Endothelial cell of umbilical vein (primary cell): ENCODE results near the gene KRT74. TPM values are rescaled to one million over a fixed set of nuclear protein-coding genes. Genes with fewer than 3 reads are reported as not detected.

Source experiments
- BruUV-seq: library from RNA; stranded (reverse); fragments of 400-500 nt; replicated peaks from 2 replicates; lab custom pipeline; 2021; lab: Mats Ljungman, UMichigan
- CTCF ChIA-PET: fragments of 300-600, 350-600 bp; sonication (Branson Sonifier 250); formaldehyde crosslinking; loops from one replicate; lab custom pipeline; 2021; ENCODE audit warnings: antibody characterized with exemption, inconsistent platforms; lab: Charles Lee
- POLR2A ChIA-PET: fragments of 300-600, 350-600 bp; sonication (Branson Sonifier 250); formaldehyde crosslinking; loops from one replicate; lab custom pipeline; 2021; ENCODE audit warnings: antibody characterized with exemption, inconsistent platforms; lab: Charles Lee
- DNase-seq: peaks from one replicate; pipeline ENCODE4 v3.0.0-alpha.2; 2011; ENCODE audit warnings: low read depth, low spot score
- FAIRE-seq: peaks from 2 replicates; lab custom pipeline; 2011; peaks lifted over from hg19 to GRCh38; lab: Jason Lieb, UNC
- H2AFZ ChIP-seq: 2 replicates; pipeline ENCODE4 v1.6.0; 2012; ENCODE audit warnings: low read depth, low read length, control low read depth, inconsistent platforms
- H3K27ac ChIP-seq: 2 replicates; pipeline ENCODE4 v1.5.1; 2011; ENCODE audit warnings: low read depth, mild to moderate bottlenecking, control low read depth, low read length, moderate library complexity; ENCODE audit not compliant: insufficient read depth
- H3K27me3 ChIP-seq, 2 experiments: 2 replicates each; pipeline versions ENCODE4 v1.6.0 to v1.6.1; 2011; ENCODE audit warnings: low read length in 2 of 2, mixed read lengths in 1 of 2; ENCODE audit not compliant: control insufficient read depth in 2 of 2, insufficient read depth in 2 of 2
- H3K36me3 ChIP-seq, 2 experiments: 2 replicates in 1 of 2; 3 replicates in 1 of 2; pipeline ENCODE4 v1.5.1; 2011; ENCODE audit warnings: low read length in 2 of 2, mild to moderate bottlenecking in 1 of 2, moderate library complexity in 1 of 2; ENCODE audit not compliant: control insufficient read depth in 2 of 2, insufficient read depth in 2 of 2; ENCODE audit errors: extremely low read depth in 1 of 2
- H3K4me1 ChIP-seq: 3 replicates; pipeline ENCODE4 v1.5.1; 2011; ENCODE audit warnings: mild to moderate bottlenecking, low read length; ENCODE audit not compliant: control insufficient read depth, insufficient read depth; ENCODE audit errors: extremely low read depth
- H3K4me2 ChIP-seq: 2 replicates; pipeline ENCODE4 v1.6.1; 2011; ENCODE audit warnings: low read length, control low read depth, mixed read lengths; ENCODE audit not compliant: insufficient read depth
- H3K4me3 ChIP-seq, 3 experiments: fragments of 200-600 bp in 1 of 3; sonication (generic), shearing (Covaris generic) in 1 of 3; replicated peaks in 1 of 3; 2 replicates each; pipeline ENCODE4 v1.5.1; 2011 to 2016; ENCODE audit warnings: control low read depth in 3 of 3, low read length in 3 of 3, mild to moderate bottlenecking in 2 of 3, inconsistent platforms in 1 of 3, low read depth in 1 of 3, moderate library complexity in 1 of 3; ENCODE audit not compliant: insufficient read depth in 1 of 3
- H3K79me2 ChIP-seq: 2 replicates; pipeline ENCODE4 v1.6.0; 2012; ENCODE audit warnings: low read length, inconsistent platforms; ENCODE audit not compliant: control insufficient read depth, insufficient read depth
- H3K9ac ChIP-seq: replicated peaks from 2 replicates; pipeline ENCODE3; 2011; ENCODE audit warnings: low read length, control low read depth; ENCODE audit not compliant: insufficient read depth; ENCODE audit errors: extremely low read depth
- H3K9me1 ChIP-seq: replicated peaks from 3 replicates; pipeline ENCODE4 v1.6.0; 2011; ENCODE audit warnings: mild to moderate bottlenecking, low read length; ENCODE audit not compliant: control insufficient read depth, insufficient read depth; ENCODE audit errors: extremely low read depth
- H3K9me3 ChIP-seq: replicated peaks from 2 replicates; pipeline ENCODE4 v1.5.1; 2012; ENCODE audit warnings: low read length, inconsistent platforms; ENCODE audit not compliant: control insufficient read depth, insufficient read depth
- H4K20me1 ChIP-seq: replicated peaks from 2 replicates; pipeline ENCODE3; 2011; ENCODE audit warnings: mild to moderate bottlenecking, low read length; ENCODE audit not compliant: control insufficient read depth, insufficient read depth; ENCODE audit errors: extremely low read depth
- EZH2 ChIP-seq: IDR thresholded peaks from 2 replicates; pipeline ENCODE4 v1.6.1; 2012; ENCODE audit warnings: borderline replicate concordance, low read depth, mild to moderate bottlenecking, moderate library complexity, low read length, inconsistent platforms; ENCODE audit not compliant: severe bottlenecking
- FOS ChIP-seq: IDR thresholded peaks from 2 replicates; pipeline ENCODE4 v1.6.1; 2011; ENCODE audit warnings: mild to moderate bottlenecking, low read length, moderate library complexity, borderline replicate concordance; ENCODE audit not compliant: insufficient read depth
- GATA2 ChIP-seq: IDR thresholded peaks from 2 replicates; pipeline ENCODE4 v1.7.0; 2011; ENCODE audit warnings: low read depth, mild to moderate bottlenecking, moderate library complexity, mixed read lengths, low read length; ENCODE audit not compliant: insufficient read length, insufficient read depth
- JUN ChIP-seq: IDR thresholded peaks from 2 replicates; pipeline ENCODE4 v1.6.1; 2011; ENCODE audit warnings: borderline replicate concordance, low read depth; ENCODE audit not compliant: insufficient read length, insufficient read depth
- MYC ChIP-seq: IDR thresholded peaks from one replicate; pipeline ENCODE4 v1.6.1; 2011; ENCODE audit warnings: mild to moderate bottlenecking, low read depth, low read length
- POLR2A ChIP-seq: IDR thresholded peaks from 2 replicates; pipeline ENCODE4 v1.6.1; 2012; ENCODE audit warnings: low read depth, mild to moderate bottlenecking, control low read depth, low read length
- POLR2AphosphoS5 ChIP-seq: IDR thresholded peaks from 2 replicates; pipeline ENCODE4 v1.6.1; 2012; ENCODE audit warnings: low read depth, mild to moderate bottlenecking, control low read depth, low read length, moderate library complexity; ENCODE audit not compliant: insufficient read depth
- dilution Hi-C: fragments of 300-500 bp; cut with MboI; formaldehyde crosslinking; loops from one replicate; pipeline ENCODE4 v1.15.0; 2019; ENCODE audit warnings: low sequenced_read_pairs; ENCODE audit not compliant: extremely low pct_ligation_motif_present
- intact Hi-C: fragments of 100-400 bp; cut with micrococcal nuclease; formaldehyde crosslinking; loops from one replicate; pipeline ENCODE4 v1.10.0; 2022
- polyA plus RNA-seq, 4 experiments: library from polyadenylated mRNA; depleted of rRNA in 3 of 4; stranded (reverse) in 3 of 4; unstranded in 1 of 4; fragments of >200 nt; gene quantifications; 2 replicates each; pipeline versions ENCODE4 v1.2.1 to v1.2.3, GENCODE V29; 2011 to 2012; ENCODE audit warnings: missing spikeins in 1 of 4
- total RNA-seq: library from RNA; stranded (reverse); gene quantifications from 2 replicates; pipeline ENCODE4 v1.2.3, GENCODE V29; 2021
- TF ChIP-seq, protein P1 (sequence below), 2 donors: IDR thresholded peaks; 1 replicate in 1 of 2; 2 replicates in 1 of 2; pipeline ENCODE4 v1.5.1; 2011; ENCODE audit warnings: low read length in 2 of 2, mild to moderate bottlenecking in 2 of 2, moderate library complexity in 2 of 2, control low read depth in 1 of 2, inconsistent platforms in 1 of 2, low read depth in 1 of 2; ENCODE audit not compliant: insufficient read depth in 1 of 2; ENCODE audit errors: extremely low read depth in 1 of 2
- TF ChIP-seq, protein P2 (sequence below): IDR thresholded peaks from 2 replicates; pipeline ENCODE4 v1.6.1; 2011; ENCODE audit not compliant: insufficient read depth, insufficient read length

Gene KRT74
- total and polyA plus RNA-seq, 2 donors (not counting 3 experiments of a cell fraction or from before 2014, with no cell fraction given), result not detected

- Histone ChIP-seq H3K4me1 (no peaks in the 10 kb centered on the region), H3K79me2 (no peaks in the 10 kb centered on the region), H3K27me3 (no peaks in the 10 kb centered on the region), H2AFZ (no peak overlapping the region), H3K9me1 (no peaks in the 10 kb centered on the region), H3K4me2 (no peak overlapping the region), H3K9ac (no peak overlapping the region), H3K4me3 (no peak overlapping the region), H3K36me3 (no peaks in the 10 kb centered on the region), H3K27ac (no peak overlapping the region), H4K20me1 (no peaks in the 10 kb centered on the region), H3K9me3 (no peaks in the 10 kb centered on the region)
- intact Hi-C loops, result no loop called here
- no peak for FAIRE-seq
- BruUV-seq, result no TSS peak
- ChIA-PET CTCF (no interaction called here), POLR2A (no interaction called here)
- dilution Hi-C loops, result no loop called here
- TF ChIP-seq EZH2 (no peak), MYC (no peak), GATA2 (no peak), POLR2A (no peak), JUN (no peak), FOS (no peak), POLR2AphosphoS5 (no peak)
- TF ChIP-seq, protein P1, sequence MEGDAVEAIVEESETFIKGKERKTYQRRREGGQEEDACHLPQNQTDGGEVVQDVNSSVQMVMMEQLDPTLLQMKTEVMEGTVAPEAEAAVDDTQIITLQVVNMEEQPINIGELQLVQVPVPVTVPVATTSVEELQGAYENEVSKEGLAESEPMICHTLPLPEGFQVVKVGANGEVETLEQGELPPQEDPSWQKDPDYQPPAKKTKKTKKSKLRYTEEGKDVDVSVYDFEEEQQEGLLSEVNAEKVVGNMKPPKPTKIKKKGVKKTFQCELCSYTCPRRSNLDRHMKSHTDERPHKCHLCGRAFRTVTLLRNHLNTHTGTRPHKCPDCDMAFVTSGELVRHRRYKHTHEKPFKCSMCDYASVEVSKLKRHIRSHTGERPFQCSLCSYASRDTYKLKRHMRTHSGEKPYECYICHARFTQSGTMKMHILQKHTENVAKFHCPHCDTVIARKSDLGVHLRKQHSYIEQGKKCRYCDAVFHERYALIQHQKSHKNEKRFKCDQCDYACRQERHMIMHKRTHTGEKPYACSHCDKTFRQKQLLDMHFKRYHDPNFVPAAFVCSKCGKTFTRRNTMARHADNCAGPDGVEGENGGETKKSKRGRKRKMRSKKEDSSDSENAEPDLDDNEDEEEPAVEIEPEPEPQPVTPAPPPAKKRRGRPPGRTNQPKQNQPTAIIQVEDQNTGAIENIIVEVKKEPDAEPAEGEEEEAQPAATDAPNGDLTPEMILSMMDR (IDR thresholded peaks at IDR 0.05; ENCODE audit: extremely low read depth in 1 of 2, insufficient read depth in 1 of 2, low read depth in 1 of 2, low read length in 2 of 2), result no peak
- TF ChIP-seq, protein P2, sequence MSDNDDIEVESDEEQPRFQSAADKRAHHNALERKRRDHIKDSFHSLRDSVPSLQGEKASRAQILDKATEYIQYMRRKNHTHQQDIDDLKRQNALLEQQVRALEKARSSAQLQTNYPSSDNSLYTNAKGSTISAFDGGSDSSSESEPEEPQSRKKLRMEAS, result no peak
- DNase-seq, result no peak
Observed at GRCh38 chr12:52533686-52534470, 39.8 kb downstream of the KRT74 start.
